Keratinocyte (primary cell): ENCODE measurements around the gene SELENOS. TPM values are rescaled to one million over a fixed set of nuclear protein-coding genes. Genes with fewer than 3 reads are reported as not detected.

ENCODE experiments used
- DNase-seq: peaks from one replicate; pipeline ENCODE4 v3.0.0-alpha.2; 2011; ENCODE audit warnings: low read depth, missing footprints, low spot score
- FAIRE-seq: peaks from 2 replicates; lab custom pipeline; 2011; peaks lifted over from hg19 to GRCh38; lab: Jason Lieb, UNC
- H2AFZ ChIP-seq: 2 replicates; pipeline ENCODE4 v1.6.0; 2012; ENCODE audit warnings: low read length, control low read depth, inconsistent platforms; ENCODE audit not compliant: control insufficient read depth
- H3K27ac ChIP-seq: 2 replicates; pipeline ENCODE4 v1.5.1; 2011; ENCODE audit warnings: low read length; ENCODE audit not compliant: control insufficient read depth, insufficient read depth
- H3K27me3 ChIP-seq: 3 replicates; pipeline ENCODE4 v1.6.0; 2011; ENCODE audit warnings: low read length; ENCODE audit not compliant: control insufficient read depth, insufficient read depth; ENCODE audit errors: extremely low read depth
- H3K36me3 ChIP-seq, 2 experiments: 2 replicates in 1 of 2; 3 replicates in 1 of 2; pipeline ENCODE4 v1.5.1; 2011; ENCODE audit warnings: low read length in 2 of 2, mild to moderate bottlenecking in 1 of 2; ENCODE audit not compliant: control insufficient read depth in 2 of 2, insufficient read depth in 2 of 2; ENCODE audit errors: extremely low read depth in 1 of 2
- H3K4me1 ChIP-seq: 3 replicates; pipeline ENCODE4 v1.5.1; 2011; ENCODE audit warnings: low read length; ENCODE audit not compliant: control insufficient read depth, insufficient read depth; ENCODE audit errors: extremely low read depth
- H3K4me2 ChIP-seq: 3 replicates; pipeline ENCODE4 v1.6.0; 2011; ENCODE audit warnings: low read depth, low read length; ENCODE audit not compliant: control insufficient read depth, insufficient read depth; ENCODE audit errors: extremely low read depth
- H3K4me3 ChIP-seq, 3 experiments: fragments of 200-600 bp in 1 of 3; sonication (generic) in 1 of 3; 2 replicates in 2 of 3; 3 replicates in 1 of 3; pipeline ENCODE4 v1.5.1; 2011 to 2016; ENCODE audit warnings: low read length in 3 of 3, mild to moderate bottlenecking in 3 of 3, control low read depth in 2 of 3, inconsistent platforms in 1 of 3, low read depth in 1 of 3, mixed read lengths in 1 of 3, mixed run types in 1 of 3, moderate library complexity in 1 of 3; ENCODE audit not compliant: control insufficient read depth in 2 of 3, insufficient read depth in 2 of 3; ENCODE audit errors: extremely low read depth in 1 of 3
- H3K79me2 ChIP-seq: 2 replicates; pipeline ENCODE4 v1.6.0; 2012; ENCODE audit warnings: low read length; ENCODE audit not compliant: control insufficient read depth, insufficient read depth
- H3K9ac ChIP-seq: 3 replicates; pipeline ENCODE4 v1.6.0; 2011; ENCODE audit warnings: low read length; ENCODE audit not compliant: control insufficient read depth, insufficient read depth; ENCODE audit errors: extremely low read depth
- H3K9me1 ChIP-seq: 3 replicates; pipeline ENCODE4 v1.6.0; 2011; ENCODE audit warnings: low read length; ENCODE audit not compliant: control insufficient read depth, insufficient read depth; ENCODE audit errors: extremely low read depth
- H3K9me3 ChIP-seq: 2 replicates; pipeline ENCODE4 v1.5.1; 2012; ENCODE audit warnings: low read depth, low read length; ENCODE audit not compliant: control insufficient read depth
- H4K20me1 ChIP-seq: 3 replicates; pipeline ENCODE4 v1.6.0; 2011; ENCODE audit warnings: low read length; ENCODE audit not compliant: control insufficient read depth, insufficient read depth; ENCODE audit errors: extremely low read depth
- CTCF ChIP-seq, 3 experiments: IDR thresholded peaks in 1 of 3; conservative IDR thresholded peaks in 1 of 3; optimal IDR thresholded peaks in 1 of 3; 2 replicates in 2 of 3; 3 replicates in 1 of 3; pipeline versions ENCODE3 to v1.5.1; 2011; ENCODE audit warnings: low read length in 3 of 3, mild to moderate bottlenecking in 3 of 3, moderate library complexity in 2 of 3, control low read depth in 1 of 3, inconsistent platforms in 1 of 3; ENCODE audit not compliant: insufficient read depth in 2 of 3; ENCODE audit errors: extremely low read depth in 1 of 3
- EZH2 ChIP-seq: IDR thresholded peaks from one replicate; pipeline ENCODE4 v1.6.1; 2012; ENCODE audit warnings: inconsistent platforms, mild to moderate bottlenecking, low read length, moderate library complexity
- dilution Hi-C: fragments of 300-500 bp; cut with MboI; formaldehyde crosslinking; loops from one replicate; pipeline ENCODE4 v1.7.0; 2020; ENCODE audit warnings: low sequenced_read_pairs; ENCODE audit not compliant: extremely low pct_ligation_motif_present
- polyA plus RNA-seq, 5 experiments: library from polyadenylated mRNA; depleted of rRNA in 3 of 5; stranded (reverse) in 3 of 5; stranded (forward) in 1 of 5; unstranded in 1 of 5; fragments of >200 nt; gene quantifications; 1 replicate in 1 of 5; 2 replicates in 3 of 5; 3 replicates in 1 of 5; pipeline versions ENCODE4 v1.2.1 to v1.2.3, GENCODE V29; 2011 to 2012; ENCODE audit warnings: missing spikeins in 2 of 5, low read depth in 1 of 5, low replicate concordance in 1 of 5

The SELENOS gene
- polyA plus RNA-seq, 1 donor (not counting 4 experiments of a cell fraction or from before 2014, with no cell fraction given), result 82.2 TPM

- DNase-seq (no peak), FAIRE-seq (no peak)
- Histone ChIP-seq H4K20me1 (peaks cover 4% of the 10 kb centered on the region), H3K9me1 (no peaks in the 10 kb centered on the region), H3K27me3 (no peaks in the 10 kb centered on the region), H3K4me1 (no peaks in the 10 kb centered on the region), H3K36me3 (peaks cover 26 to 58% of the 10 kb centered on the region in 2 experiments), H3K9ac (no peak overlapping the region), H2AFZ (no peak overlapping the region), H3K4me2 (no peak overlapping the region), H3K27ac (no peak overlapping the region), H3K79me2 (peaks cover 40% of the 10 kb centered on the region), H3K4me3 (no peak overlapping the region), H3K9me3 (no peaks in the 10 kb centered on the region)
- TF ChIP-seq CTCF (optimal IDR thresholded peaks at IDR 0.05 in 1 of 3, IDR thresholded peaks at IDR 0.05 in 1 of 3, conservative IDR thresholded peaks at IDR 0.05 in 1 of 3; ENCODE audit: extremely low read depth in 1 of 3, insufficient read depth in 2 of 3, low read length in 3 of 3), result no peak
- dilution Hi-C loops, result no loop called here
These were observed 9.3 kb upstream of the SELENOS start for GRCh38 chr15:101286471-101287114.

- Histone ChIP-seq H3K9ac (no peak overlapping the region), H3K36me3 (peaks cover 31 to 51% of the 10 kb centered on the region in 2 experiments), H3K9me3 (no peaks in the 10 kb centered on the region), H3K4me2 (no peak overlapping the region), H3K4me3 (no peak overlapping the region), H3K79me2 (peaks cover 20% of the 10 kb centered on the region), H3K4me1 (no peaks in the 10 kb centered on the region), H3K27ac (no peak overlapping the region), H2AFZ (no peak overlapping the region), H3K9me1 (no peaks in the 10 kb centered on the region), H3K27me3 (no peaks in the 10 kb centered on the region), H4K20me1 (peaks cover 4% of the 10 kb centered on the region)
- dilution Hi-C loops, result no loop called here
- DNase-seq (no peak), FAIRE-seq (no peak)
- TF ChIP-seq CTCF (optimal IDR thresholded peaks at IDR 0.05 in 1 of 3, IDR thresholded peaks at IDR 0.05 in 1 of 3, conservative IDR thresholded peaks at IDR 0.05 in 1 of 3; ENCODE audit: extremely low read depth in 1 of 3, insufficient read depth in 2 of 3, low read length in 3 of 3), result no peak
- no peak for TF ChIP-seq EZH2
These were observed 6.6 kb upstream of the SELENOS start for GRCh38 chr15:101283931-101284330.
